HPDE6-E6E7 (cell line): Measurements from ENCODE around the gene YEATS2.

ENCODE experiments used
- DNase-seq: peaks from one replicate; pipeline ENCODE4 v3.0.0; 2011; ENCODE audit warnings: missing footprints; ENCODE audit errors: extremely low spot score

YEATS2 gene

GRCh38 chr3:183837390-183837789, 139.8 kb downstream of the YEATS2 start:
- DNase-seq, result no peak

GRCh38 chr3:183837894-183838293, 140.3 kb downstream of the YEATS2 start:
- no peak for DNase-seq

- no peak for DNase-seq
Observed at GRCh38 chr3:183839751-183840150, 142.2 kb downstream of the YEATS2 start.

DNA sequence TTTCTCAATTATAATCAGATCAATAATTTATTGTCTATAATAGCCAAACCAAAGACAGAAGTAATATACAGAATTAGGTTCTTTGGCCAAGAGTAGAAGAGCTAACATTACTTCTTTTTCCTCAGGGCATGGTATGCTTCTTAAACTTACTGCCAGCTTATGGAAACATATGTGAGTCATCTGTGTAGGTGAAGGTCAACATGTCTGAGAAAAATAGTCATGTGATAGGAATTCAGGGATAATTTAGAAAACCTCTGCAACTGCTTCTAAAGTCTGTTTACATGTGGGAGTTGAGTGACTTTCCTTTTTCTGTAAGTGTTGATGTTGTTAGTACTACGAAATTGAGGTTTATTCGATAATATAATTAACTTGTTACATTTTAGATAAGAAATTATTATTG, 147.0 kb downstream of the YEATS2 start:
- DNase-seq, result peak; percentile 71

DNA sequence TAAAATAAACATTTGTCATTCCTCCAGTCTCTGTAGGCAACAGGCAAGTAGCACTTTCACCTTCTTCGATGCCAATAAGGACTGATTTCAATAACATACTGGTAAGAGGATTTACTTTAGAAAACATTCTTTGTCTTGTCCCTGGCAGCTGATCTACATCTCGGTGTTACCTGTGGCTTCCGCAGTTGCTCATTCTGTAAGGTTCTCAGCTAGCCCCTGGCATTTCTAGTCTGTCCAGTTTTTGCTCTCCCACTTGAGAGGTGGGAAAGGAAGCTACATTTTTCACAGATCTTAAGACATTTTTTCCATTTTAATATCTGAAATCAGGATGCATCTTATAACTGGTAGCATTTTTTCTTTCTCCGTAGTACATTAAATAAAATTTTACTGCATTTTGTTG, 147.5 kb downstream of the YEATS2 start:
- peak; percentile 42 for DNase-seq

DNA sequence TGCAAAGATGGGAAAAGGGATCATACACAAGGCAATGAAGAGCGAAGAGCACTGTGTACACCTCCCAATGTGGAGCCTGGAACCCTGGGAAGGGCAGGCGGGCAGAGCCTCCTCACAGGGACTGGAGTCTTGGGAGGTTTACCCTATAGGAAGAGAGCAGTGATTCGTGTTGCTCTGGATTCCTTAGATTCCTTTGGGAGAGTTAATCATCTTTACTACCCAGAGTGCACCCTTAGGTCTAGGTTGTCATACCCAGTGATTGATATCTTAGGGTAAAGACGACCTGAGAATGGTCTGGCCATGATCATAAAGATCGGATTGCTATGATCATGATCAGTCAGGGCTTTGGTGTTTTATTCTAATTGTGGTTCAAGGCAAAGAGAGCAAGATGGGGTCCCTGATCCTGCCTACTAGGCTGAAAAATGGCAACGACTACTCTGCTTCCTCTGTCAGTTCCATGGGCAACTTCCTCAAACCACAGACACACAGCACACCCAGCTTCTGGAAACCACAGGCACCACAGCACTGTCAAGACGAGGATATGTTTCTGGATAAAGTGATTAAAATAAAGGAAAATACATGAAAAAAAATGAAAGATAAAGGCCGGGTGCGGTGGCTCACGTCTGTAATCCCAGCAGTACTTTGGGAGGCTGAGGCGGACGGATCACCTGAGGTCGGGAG, 148.2 kb downstream of the YEATS2 start:
- DNase-seq, result peak; percentile 48

- no peak for DNase-seq
Observed at GRCh38 chr3:183854318-183855035, 156.9 kb downstream of the YEATS2 start.

DNA sequence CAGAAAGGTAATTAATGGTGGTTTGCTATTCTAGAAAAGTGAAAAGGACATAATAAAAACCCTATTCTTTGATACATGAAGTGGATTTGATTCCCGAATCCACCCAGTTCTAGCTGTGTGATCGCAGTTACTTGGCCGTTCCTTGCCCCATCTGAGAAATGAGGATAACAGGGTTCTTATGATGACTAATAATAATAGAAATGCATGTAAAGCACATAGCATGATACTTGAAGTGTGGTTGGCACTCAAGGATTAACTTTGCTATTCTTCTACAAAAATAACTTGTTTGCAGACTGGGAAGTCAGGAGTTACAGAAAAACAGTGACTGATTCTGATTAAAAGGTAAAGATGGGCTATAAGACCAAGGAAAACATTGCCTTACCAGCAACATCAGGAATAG, 160.3 kb downstream of the YEATS2 start:
- no peak for DNase-seq
